Measurements from ENCODE around the gene SLC38A2.
A peak's percentile ranks its signal among the peaks of the same experiment; 100 is the strongest.
"Not testable (repeated sequence)": the region's sequence is repeated elsewhere in the genome, so short reads cannot be mapped to it uniquely, and the experiment has no call there.

The SLC38A2 gene

GRCh38 chr12:46372544-46373300 lies at the start of gene SLC38A2:
Gene SLC38A2, minus strand, starts transcription at chr12:46372773. Its CDS starts 1,480 bp downstream, at chr12:46371293.
- peak; percentile 96 for DNase-seq

DNA sequence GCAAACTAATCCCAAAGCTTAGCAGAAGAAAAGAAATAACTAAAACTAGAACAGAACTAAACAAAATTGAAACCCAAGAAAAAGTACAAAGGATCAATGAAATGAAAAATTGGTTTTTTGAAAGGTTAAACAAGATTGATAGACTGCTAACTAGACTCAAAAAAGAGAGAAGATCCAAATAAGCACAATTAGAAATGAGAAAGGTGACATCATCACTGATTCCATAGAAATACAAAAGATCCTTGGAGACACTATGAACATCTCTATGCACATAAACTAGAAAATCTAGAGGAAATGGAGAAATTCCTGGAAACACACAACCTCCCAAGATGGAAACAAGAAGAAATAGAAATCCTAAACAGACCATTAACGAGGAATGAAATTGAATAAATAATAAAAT lies 47.1 kb upstream of the SLC38A2 start:
- no peak for DNase-seq

DNA sequence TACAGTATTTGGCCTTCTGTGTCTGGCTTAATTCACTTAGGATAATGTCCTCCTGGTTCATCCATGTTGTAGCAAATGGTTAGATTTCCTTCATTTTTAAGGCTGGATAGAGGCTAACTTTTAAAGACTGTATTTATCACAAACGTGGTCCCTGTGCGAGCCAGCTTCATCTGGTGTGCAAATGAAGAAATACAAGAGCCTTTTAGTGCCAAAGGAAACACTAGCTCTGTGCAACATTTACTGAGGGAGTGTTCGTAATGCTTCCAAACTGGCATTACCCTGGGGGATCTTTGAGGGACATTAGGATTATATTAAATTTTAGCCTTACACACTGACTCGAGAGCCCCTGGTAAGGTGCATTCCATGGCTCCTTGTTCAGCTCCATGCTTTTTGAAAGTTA lies 43.0 kb upstream of the SLC38A2 start:
- DNase-seq, result no peak

DNA sequence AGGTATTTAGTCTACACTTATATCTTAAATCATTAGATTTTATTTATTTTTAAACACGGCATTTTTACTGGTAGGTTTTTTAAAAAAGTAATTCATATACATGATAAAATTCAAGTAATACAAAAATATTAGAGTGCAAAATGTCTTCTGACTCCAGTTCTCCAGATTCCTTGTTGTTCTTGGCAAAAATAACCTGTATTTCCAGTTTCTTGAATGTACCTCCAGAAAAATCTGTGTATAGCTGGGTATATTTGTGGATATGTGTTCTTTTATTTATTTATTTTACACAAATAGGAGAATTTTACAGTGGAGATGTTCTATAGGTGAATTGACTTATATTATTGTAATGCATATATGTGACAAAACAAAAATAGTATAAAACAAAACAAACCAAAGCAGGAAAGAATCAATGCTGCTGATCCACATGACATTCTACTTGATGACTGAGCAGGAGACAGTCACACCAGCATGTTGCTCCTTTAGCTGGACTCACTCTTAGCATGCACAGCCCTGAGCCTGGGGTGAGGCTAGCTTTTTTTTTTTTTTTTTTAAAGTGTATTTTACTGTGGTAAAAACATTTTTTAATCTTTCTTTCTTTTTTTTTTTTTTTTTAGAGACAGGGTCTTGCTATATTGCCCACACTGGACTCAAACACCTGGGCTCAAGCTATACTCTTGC lies 42.2 kb upstream of the SLC38A2 start:
- DNase-seq, result no peak

DNA sequence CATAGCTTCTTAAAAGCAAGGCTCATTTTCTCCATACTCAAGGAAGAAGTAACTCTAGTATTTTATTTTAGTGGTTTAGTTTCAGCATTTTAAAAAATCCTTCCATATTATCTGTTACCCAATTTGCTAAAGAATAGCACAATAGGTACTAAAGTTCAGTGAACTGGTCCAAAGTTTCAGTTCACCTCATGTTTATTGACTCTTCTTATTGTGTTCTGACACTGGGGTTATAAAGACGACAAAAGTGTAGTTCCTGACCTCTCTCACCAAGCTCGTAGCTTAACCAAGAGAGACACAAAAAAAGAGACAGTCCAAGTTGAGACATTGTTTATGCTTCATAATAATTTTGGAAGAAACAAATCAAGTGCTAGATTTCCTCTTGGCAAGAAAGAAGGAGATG lies 40.8 kb upstream of the SLC38A2 start:
- no peak for DNase-seq

- DNase-seq, result no peak
Observed at GRCh38 chr12:46412857-46413256, 40.3 kb upstream of the SLC38A2 start.

DNA sequence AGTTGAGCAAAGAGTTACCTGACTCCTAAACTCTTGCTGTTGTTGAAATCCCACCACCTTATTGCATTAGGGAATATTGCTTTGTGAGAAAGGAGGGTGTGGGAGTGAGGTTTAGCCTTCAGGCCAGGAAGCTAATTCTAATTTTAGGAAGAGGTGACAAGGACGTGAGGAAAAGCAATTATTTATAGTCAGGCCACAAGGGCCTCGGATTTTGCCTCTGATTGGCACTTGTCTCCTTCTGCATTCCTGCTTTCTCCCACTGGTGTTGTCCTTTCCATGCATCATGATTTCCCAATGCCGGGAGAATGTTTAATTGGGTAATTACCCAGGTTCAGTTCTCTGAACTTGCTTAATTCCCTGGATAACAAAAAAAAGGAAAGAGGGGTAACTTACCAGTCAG lies 37.9 kb upstream of the SLC38A2 start:
- no peak for DNase-seq

DNA sequence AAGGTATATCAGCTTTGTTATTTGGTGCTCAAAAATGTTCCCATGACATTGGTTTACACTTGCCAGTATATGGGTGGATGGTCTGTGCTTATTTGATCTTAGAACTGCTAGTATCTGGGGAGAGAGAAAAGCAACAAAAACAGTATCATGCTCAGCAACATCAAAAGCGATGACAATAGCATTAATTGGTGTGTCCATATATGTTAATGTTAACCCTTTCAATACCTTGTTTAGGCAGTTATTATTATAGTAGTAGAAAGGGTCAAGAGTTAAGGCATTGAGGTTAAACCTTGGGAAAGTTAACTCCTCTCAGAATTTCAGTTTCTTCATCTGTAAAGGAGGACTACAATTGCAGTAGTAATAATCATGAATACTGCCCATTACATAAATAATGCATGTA lies 37.4 kb upstream of the SLC38A2 start:
- no peak for DNase-seq

GRCh38 chr12:46409342-46409741 lies 36.8 kb upstream of the SLC38A2 start:
- no peak for DNase-seq

GRCh38 chr12:46408441-46408840 lies 35.9 kb upstream of the SLC38A2 start:
- no peak for DNase-seq

DNA sequence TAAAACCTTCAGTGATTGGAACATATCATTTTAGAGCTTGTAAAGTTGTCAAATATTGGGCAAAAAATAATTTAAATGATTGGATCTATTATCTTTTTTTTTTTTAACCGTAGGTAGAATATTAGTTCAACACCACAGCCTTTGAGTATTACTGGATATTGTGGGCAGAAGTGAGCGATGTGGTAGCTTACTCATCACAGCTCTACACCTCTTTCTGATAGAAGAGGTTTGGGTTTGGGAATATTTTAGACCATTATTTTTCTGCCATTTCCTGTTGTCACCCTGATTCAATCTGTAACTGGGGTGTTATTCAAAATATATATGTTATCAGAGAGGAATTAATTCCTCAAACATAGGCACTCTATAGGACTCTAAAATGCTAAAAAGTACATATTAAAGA lies 34.8 kb upstream of the SLC38A2 start:
- no peak for DNase-seq

- DNase-seq, result no peak
Observed at GRCh38 chr12:46406352-46407027, 33.9 kb upstream of the SLC38A2 start.

DNA sequence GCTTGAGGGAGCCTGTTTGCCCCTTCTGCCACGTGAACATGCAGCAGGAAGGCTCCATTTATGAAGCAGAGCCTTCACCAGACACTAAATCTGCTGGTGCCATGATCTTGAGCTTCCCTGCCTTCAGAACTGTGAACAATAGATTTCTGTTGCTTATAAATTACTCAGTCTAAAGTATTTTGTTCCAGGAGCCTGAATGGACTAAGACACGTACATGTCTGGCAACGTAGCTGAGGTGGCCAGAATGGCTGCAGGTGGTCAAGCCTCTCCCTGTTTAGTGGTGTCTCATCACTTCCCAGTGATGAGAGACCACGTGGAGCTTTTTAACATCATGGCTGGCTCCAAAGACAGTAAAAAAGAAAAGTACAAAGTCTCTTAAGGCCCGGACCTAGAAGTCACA lies 32.2 kb upstream of the SLC38A2 start:
- no peak for DNase-seq

DNA sequence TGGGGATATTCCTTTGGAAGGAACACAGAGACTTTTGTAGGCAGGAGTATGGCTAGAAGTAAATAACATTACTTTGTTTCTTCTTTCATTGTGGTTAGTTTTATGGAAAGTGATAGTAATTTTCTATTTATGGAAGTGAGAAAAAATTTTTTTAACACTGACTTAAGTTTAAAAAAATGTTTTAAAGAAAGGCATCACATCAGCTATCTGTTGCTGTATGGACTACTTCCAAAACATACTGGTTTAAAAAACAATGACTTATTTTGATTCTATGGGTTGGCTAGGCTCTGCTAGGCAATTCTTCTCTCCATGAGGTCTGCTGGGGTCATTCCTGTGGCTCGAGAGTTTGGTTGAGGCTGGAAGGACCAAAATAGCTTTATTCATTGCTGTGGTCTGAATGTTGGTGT lies 31.7 kb upstream of the SLC38A2 start:
- DNase-seq, result no peak

- DNase-seq, result no peak
Observed at GRCh38 chr12:46403719-46404070, 31.1 kb upstream of the SLC38A2 start.

- DNase-seq, result no peak
Observed at GRCh38 chr12:46402941-46403718, 30.6 kb upstream of the SLC38A2 start.

- DNase-seq, result no peak
Observed at GRCh38 chr12:46402451-46402850, 29.9 kb upstream of the SLC38A2 start.

DNA sequence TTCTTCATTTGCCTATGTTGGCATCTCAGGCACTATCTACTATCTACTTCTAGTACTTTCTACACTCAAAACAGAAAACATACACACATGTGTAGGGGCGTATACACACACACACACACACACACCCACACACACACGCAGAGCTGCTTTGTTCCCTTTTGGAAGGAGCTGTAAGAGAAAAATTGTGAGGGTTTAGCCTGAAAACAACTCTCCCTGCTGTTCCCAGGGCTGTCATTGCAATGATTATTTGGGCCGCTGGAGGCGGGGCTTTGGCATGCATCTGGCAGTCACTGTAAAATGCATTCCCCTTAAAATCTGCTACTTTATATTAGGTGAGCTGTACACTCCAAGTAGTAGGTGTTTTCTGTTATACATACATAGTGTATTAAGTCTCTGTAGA lies 29.1 kb upstream of the SLC38A2 start:
- peak; percentile 70 for DNase-seq

DNA sequence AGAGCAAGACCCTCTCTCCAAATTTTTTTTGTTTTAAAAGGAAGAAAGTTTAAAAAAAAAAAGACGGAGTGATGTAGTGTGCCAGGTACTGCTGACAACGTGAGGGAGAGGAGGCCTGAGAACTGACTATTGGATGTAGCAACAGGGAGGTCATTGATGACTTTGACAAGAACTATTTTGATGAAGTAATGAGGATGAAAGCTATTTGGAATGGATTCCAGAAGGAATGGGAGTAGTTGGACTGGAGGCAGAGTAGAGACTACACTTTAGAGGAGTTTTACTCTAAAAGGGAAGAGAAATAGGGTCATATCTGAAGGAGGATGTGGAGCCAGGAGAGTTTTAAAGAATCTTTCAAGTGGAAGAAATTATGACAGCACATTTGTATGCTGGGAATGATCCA lies 27.8 kb upstream of the SLC38A2 start:
- no peak for DNase-seq

DNA sequence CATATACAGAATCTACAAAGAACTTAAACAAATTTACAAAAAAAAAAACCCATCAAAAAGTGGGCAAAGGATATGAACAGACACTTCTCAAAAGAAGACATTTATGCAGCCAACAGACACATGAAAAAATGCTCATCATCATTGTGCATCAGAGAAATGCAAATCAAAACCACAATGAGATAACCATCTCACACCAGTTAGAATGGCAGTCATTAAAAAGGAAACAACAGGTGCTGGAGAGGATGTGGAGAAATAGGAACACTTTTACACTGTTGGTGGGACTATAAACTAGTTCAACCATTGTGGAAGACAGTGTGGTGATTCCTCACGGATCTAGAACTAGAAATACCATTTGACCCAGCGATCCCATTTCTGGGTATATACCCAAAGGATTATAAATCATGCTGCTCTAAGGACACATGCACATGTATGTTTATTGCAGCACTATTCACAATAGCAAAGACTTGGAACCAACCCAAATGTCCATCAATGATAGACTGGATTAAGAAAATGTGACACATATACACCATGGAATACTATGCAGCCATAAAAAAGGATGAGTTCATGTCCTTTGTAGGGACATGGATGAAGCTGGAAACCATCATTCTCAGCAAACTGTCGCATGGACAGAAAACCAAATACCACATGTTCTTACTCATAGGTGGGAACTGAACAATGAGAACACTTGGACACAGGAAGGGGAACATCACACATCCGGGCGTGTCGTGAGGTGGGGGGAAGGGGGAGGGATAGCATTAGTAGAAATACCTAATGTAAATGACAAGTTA lies 27.1 kb upstream of the SLC38A2 start:
- not testable (repeated sequence) for DNase-seq

GRCh38 chr12:46396826-46397225 lies 24.3 kb upstream of the SLC38A2 start:
- DNase-seq, result no peak

- no peak for DNase-seq
Observed at GRCh38 chr12:46395388-46395787, 22.8 kb upstream of the SLC38A2 start.

Measured in right forelimb (tissue), 1 donor.